HT-29 (cell line): ENCODE data around the gene AHSG. TPM values are rescaled to one million over a fixed set of nuclear protein-coding genes. Genes with fewer than 3 reads are reported as not detected.

Source experiments
- small RNA-seq: library from RNA; depleted of rRNA; stranded (forward); fragments of <200 nt; gene quantifications from one replicate; pipeline ENCODE3, GENCODE V24; 2014
- total RNA-seq: library from RNA; depleted of rRNA; stranded (reverse); fragments of >200 nt; shearing (Covaris generic); gene quantifications from 2 replicates; pipeline ENCODE4 v1.2.3, GENCODE V29; 2014; rRNA removed

AHSG gene
- total RNA-seq, 1 experiment from 2014 or later: not detected

Small RNAs within 50 kb of the gene (small RNA-seq; reads per million reads assigned to genes)
- not detected for gene RF00017

Other genes starting within 250 kb of the AHSG start
- gene CRYGS, start 68.7 kb upstream of the AHSG start, total RNA-seq: 0.28 and 0.86 TPM in 2 replicates
- gene TBCCD1, start 45.7 kb upstream of the AHSG start, total RNA-seq: 7.0 and 8.8 TPM in 2 replicates
- 63.5 and 71.3 TPM in 2 replicates for gene DNAJB11, start 42.3 kb upstream of the AHSG start, total RNA-seq
- not detected in 2 replicates for gene FETUB, start 27.3 kb downstream of the AHSG start, total RNA-seq
- gene HRG, start 53.0 kb downstream of the AHSG start, total RNA-seq: not detected in 2 replicates
- gene KNG1, start 104.3 kb downstream of the AHSG start, total RNA-seq: not detected in 2 replicates
- 189 and 213 TPM in 2 replicates for gene EIF4A2, start 170.5 kb downstream of the AHSG start, total RNA-seq
- 23.6 and 38.0 TPM in 2 replicates for gene RFC4, start 193.4 kb downstream of the AHSG start, total RNA-seq
- gene ADIPOQ, start 229.7 kb downstream of the AHSG start, total RNA-seq: not detected in 2 replicates